HL-60/S4 treated with retinoic acid at 250 ng/mL for 4 days and 3 days (cell line): ENCODE data around the gene MEG3.

Experiments used
- in situ Hi-C: fragments of 300-500 bp; cut with MboI; formaldehyde crosslinking; loops from 2 replicates; pipeline ENCODE4 v1.7.0; 2022; ENCODE audit warnings: low sequenced_read_pairs

MEG3 gene

GRCh38 chr14:100862277-100862676, 36.4 kb downstream of the MEG3 start:
- in situ Hi-C loops: no loop called here

- in situ Hi-C loops: no loop called here
Observed at GRCh38 chr14:100862793-100863192, 36.9 kb downstream of the MEG3 start.

GRCh38 chr14:100864206-100864605, 38.3 kb downstream of the MEG3 start:
- in situ Hi-C loops: no loop called here

DNA sequence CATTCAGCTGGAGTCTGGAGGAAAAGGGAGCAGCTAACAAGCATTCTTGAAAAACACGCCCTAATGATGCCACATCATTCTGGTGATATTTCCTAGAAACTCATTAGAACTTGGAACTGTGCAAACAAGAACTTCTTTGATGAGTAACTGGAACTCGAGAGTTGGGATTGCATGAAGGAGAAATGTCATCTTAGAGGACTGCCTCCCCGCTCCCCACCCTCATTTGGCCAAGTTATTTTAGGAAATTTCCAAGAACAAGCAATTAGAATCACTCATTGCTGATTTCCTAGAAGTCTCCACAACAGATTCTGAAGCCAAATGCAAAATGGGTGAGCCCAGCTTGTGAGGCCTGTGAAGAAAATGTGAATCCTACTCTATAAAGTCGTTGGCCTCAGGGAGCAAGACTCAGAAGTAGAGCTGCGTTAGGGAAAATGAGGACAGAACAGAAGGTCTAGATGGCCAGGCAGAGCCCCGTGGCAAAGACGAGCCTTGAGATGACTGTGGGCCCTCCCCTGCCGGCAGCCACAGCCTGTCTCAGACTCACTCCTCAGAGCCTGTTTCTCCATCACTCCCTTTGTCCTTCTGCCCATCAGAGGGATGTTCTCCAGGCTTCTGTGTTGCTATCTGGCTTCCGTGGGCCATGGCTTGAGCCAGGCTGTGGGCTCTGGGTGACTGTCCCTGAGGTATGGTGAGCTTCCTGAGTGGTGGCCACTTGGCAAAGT, 39.2 kb downstream of the MEG3 start:
- in situ Hi-C loops: no loop called here

GRCh38 chr14:100865682-100866591, 40.0 kb downstream of the MEG3 start:
- in situ Hi-C loops: no loop called here

DNA sequence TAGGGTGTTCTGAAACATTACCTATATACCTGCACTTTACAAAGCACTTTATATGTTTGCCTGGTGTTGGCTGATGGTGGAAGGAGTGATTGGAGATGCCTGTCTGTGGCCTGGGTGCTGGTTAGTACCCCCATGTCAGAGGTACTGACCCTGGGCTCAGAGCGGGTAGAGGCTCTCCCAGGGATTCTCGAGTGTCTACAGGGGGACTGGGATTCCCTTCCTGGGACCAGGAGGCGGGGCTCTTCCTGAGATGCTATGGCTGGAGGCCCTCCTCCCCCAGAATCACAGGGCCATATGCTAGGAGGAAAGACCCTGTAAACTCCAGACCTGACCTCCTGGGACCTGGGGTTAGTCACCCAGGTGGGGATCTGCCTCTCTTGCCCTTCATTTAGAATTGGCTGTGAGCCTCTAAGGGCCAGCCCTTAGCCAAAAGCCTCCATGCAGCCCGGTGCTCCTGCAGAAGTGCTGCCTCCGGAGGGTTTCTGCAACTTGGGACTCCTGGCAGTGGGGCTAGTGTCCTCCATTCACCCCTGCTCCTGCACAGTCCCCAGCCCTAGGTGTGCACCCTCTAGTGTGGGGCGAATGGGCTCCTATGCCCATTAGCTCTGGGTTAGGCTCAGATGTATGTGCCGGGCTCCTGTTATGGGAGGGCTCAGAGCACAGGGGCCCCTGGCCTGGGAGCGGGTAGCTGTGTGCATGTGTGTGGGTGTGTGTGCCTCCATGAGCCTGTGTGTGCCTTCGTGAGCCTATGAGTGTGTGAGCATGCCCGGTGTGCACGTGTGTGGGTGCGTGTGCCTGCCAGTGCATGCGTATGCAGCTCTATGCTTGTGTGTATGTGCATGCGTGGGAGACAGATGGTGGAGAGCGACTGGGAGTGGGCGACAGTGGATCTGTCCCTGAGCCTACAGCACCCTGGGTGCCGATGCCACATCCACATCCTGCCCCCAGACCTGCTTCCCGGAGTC, 41.0 kb downstream of the MEG3 start:
- in situ Hi-C loops: no loop called here

GRCh38 chr14:100867631-100868315, 41.9 kb downstream of the MEG3 start:
- in situ Hi-C loops: no loop called here

DNA sequence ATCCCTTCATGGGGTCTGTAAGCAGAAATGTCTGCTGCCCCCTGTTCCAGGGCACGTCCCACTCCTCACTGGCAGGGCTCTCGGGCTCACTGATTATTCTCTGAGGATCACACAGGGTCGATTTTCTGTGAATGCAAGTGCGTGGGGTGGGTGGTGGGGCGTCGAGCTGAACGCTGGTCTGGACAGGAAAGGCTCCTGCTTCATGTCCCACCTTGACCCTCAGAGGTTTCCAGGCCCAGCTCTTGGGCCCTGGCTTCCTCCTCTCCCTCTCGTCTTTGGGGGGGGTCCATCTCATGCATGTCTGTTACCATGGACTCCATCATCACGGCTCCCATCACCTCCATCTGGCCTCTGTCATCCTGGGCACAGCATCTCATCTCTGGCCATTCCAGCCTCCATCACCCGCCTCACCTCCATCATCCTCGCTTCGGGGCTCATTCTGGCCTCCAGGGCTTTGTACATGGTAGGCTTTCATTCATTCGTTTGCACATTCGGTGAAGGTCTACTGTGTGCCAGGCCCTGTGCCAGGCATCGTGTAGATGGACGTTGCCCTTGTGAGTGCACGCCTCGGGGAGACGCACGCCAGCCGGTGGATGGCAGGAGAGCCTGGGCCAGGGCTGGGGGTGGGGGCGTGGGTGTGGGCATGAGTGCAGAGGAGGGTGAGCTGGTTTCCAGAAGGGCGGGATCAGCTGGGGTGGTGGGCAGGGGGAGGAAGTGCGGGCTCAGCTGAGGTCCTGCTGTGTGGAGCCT, 42.9 kb downstream of the MEG3 start:
- in situ Hi-C loops: no loop called here

DNA sequence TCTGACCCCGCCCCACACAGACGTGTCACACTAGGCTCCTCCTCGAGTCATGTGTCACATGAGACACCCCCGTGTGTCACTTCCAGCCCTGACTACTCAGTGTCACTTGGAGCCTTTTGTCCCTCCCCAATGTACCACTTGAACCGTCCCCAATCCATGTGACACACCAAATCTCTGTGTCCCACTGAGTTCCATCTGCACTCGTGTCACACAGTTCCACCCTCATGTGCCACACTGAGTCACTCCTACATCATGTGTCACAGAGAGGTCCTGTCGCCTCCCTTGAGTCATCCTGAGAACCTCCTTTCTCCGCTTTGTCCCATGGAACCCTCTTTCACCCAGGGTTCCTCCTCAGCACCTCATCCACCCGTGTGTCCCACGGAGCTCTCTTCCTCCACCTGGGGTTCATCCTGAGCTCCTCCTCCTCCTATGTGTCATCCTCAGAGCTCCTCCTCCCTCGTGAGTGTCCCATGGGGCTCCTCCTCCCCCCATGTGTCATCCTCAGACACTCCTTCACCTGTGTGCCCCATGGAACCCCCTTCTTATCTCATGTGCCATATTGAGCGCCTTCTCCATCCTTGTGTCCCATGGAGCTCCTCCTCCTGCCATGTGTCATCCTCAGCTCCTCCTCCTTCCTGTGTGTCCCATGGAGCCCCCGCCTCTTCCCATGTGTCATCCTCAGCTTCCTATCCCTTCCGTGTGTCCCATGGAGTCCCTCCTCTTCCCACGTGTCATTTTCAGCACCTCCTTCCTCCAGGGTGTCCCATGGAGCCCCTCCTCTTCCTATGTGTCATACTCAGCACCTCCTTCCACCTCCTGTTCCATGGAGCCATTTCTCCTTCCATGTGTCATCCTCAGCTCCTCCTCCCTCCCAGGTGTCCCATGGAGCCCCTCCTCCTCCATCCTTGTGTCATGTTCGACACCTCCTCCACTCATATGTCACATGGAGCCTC, 45.6 kb downstream of the MEG3 start:
- in situ Hi-C loops: no loop called here

- in situ Hi-C loops: no loop called here
Observed at GRCh38 chr14:100872259-100873095, 46.6 kb downstream of the MEG3 start.

- in situ Hi-C loops: no loop called here
Observed at GRCh38 chr14:100873096-100873482, 47.2 kb downstream of the MEG3 start.

GRCh38 chr14:100874051-100874410, 48.1 kb downstream of the MEG3 start:
- in situ Hi-C loops: no loop called here

DNA sequence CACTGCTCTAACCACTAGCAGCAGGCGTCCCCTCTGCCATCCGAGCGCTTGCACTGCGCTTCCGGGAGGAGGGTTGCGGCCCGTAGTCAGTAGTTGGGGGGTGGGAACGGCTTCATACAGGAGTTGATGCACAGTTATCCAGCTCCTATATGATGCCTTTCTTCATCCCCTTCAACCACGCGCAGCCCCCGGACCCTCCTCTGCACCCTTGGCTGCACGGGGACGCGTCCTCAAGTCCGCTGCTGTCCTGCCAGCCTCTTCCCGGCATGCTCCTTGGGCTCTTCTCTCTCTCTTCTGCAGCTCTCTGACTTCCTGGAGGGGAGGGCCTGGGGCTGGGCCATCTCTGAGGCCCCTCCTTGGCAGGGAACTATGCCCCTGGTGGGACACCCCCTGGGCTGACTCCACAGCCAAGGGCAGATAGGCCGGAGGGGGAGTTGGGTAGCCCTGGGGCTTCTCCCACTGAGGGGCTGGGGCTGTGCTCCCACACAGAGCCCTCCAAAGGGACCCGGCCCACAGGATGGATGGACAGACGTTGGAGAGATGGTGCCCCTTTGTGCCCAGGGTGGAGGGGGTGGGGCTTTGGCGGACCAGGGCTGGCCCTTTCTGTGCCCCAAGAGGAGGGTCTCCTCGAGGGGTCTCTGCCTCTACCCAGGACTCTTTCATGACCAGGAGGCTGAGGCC, 48.6 kb downstream of the MEG3 start:
- in situ Hi-C loops: no loop called here

DNA sequence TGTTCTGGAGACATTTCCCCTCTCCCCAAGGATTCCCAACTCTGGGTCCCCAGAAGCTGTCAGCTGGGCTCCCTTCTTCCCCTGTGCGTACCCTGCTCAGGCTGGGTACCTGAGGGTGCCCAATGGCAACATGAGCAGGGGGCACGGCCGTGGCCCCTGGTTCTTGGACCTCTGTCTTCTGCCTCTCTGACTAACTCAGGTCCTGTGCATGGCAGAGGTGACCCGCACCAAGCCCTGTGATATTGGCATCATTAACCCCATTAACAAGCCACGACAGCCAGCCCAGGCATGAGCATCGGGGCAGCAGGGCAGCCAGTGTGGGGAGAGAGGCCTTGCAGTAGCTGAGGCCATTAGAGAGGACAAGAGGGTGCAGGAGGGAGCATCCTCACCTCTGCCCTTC, 49.2 kb downstream of the MEG3 start:
- in situ Hi-C loops: no loop called here

DNA sequence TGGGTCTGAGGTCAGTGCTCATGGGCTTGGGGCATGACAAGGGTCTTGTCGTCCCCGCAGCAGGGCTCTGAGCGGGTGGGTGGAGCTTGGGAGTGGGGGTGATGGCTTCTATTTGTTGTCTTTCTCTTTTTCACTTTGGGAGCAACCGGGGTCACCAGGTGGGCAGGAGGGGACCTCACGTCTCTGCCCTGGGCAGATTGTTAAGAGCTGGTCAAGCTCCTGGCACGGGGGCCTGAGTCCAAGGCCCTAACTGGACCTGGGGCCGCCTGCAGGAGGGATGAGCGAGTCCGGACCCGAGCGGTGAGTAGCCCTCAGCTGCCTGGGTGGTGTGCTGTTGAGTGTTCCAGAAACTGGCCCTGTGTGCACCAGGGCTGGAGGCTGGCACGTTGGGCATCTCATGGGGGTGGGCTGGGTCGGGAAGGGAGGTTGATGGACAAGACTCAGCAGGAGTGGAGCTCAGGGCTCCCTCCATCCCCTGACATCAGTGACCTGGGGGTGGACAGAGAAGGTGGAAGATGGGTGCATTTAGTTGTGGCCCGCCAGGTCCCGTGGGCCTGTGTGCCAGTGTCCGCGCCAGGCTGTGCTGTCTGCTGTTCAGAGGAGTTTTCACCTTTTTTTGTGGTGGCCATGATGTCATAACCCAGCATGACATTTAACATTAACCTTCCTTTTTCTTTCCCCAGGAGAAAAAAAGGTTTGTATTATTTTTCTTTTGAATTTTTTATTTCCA, 50.1 kb downstream of the MEG3 start:
- in situ Hi-C loops: no loop called here

GRCh38 chr14:100878271-100879146, 52.6 kb downstream of the MEG3 start:
- in situ Hi-C loops: no loop called here
